Bone marrow (tissue), 2 donors: ENCODE data around the gene PLAAT4.

Experiments
- DNase-seq, 2 donors: peaks; one replicate each; lab custom pipeline; 2025; lab: John Stamatoyannopoulos, UW

The PLAAT4 gene

GRCh38 chr11:63536669-63537292 is at the start of gene PLAAT4:
Gene PLAAT4, plus strand, starts transcription at chr11:63536808. Its CDS starts 61 bp downstream, at chr11:63536869.
- peak in 1 of 2 donors; percentile 51 for DNase-seq

GRCh38 chr11:63488789-63489188 is 47.8 kb upstream of the PLAAT4 start:
- no peak for DNase-seq

- no peak for DNase-seq
Measured at GRCh38 chr11:63489879-63490278, 46.7 kb upstream of the PLAAT4 start.

GRCh38 chr11:63490551-63491239 is 45.9 kb upstream of the PLAAT4 start, which contains the start of gene PLAAT5:
Gene PLAAT5, minus strand, starts transcription at chr11:63491167. Its CDS starts 133 bp downstream, at chr11:63491034.
- no peak for DNase-seq

- DNase-seq, result no peak
Measured at GRCh38 chr11:63491240-63491587, 45.4 kb upstream of the PLAAT4 start.

- no peak for DNase-seq
Measured at GRCh38 chr11:63491636-63492372, 44.8 kb upstream of the PLAAT4 start.

GRCh38 chr11:63492441-63492840 is 44.2 kb upstream of the PLAAT4 start:
- DNase-seq, result no peak

- DNase-seq, result no peak
Measured at GRCh38 chr11:63493127-63493526, 43.5 kb upstream of the PLAAT4 start.

GRCh38 chr11:63494975-63495374 is 41.6 kb upstream of the PLAAT4 start:
- DNase-seq, result no peak

- no peak for DNase-seq
Measured at GRCh38 chr11:63499874-63500273, 36.7 kb upstream of the PLAAT4 start.

- no peak for DNase-seq
Measured at GRCh38 chr11:63501236-63501635, 35.4 kb upstream of the PLAAT4 start.

GRCh38 chr11:63502252-63502820 is 34.3 kb upstream of the PLAAT4 start:
- no peak for DNase-seq

GRCh38 chr11:63503492-63503891 is 33.1 kb upstream of the PLAAT4 start:
- DNase-seq, result no peak

- DNase-seq, result no peak
Measured at GRCh38 chr11:63504054-63504453, 32.6 kb upstream of the PLAAT4 start.

- DNase-seq, result no peak
Measured at GRCh38 chr11:63504933-63505586, 31.5 kb upstream of the PLAAT4 start.

GRCh38 chr11:63505857-63506528 is 30.6 kb upstream of the PLAAT4 start, which contains the start of gene LGALS12:
Gene LGALS12, plus strand, starts transcription at chr11:63506084. Its CDS starts 375 bp downstream, at chr11:63506459.
- peak in 1 of 2 donors; percentile 76 for DNase-seq

- no peak for DNase-seq
Measured at GRCh38 chr11:63506876-63507275, 29.7 kb upstream of the PLAAT4 start.

GRCh38 chr11:63507511-63507910 is 29.1 kb upstream of the PLAAT4 start:
- peak in 1 of 2 donors; percentile 28 for DNase-seq

GRCh38 chr11:63508009-63508408 is 28.6 kb upstream of the PLAAT4 start:
- no peak for DNase-seq

- no peak for DNase-seq
Measured at GRCh38 chr11:63508745-63509144, 27.9 kb upstream of the PLAAT4 start.

GRCh38 chr11:63510360-63511047 is 26.1 kb upstream of the PLAAT4 start:
- DNase-seq, result no peak
